AG09319 (cell line): ENCODE measurements around the gene DIO3.
A peak's percentile ranks its signal among the peaks of the same experiment; 100 is the strongest.

ENCODE experiments used
- DNase-seq: peaks from one replicate; pipeline ENCODE4 v3.0.0-alpha.2; 2010; ENCODE audit warnings: low read depth; ENCODE audit errors: extremely low read depth
- CTCF ChIP-seq: IDR thresholded peaks from 2 replicates; pipeline ENCODE4 v1.5.1; 2011; ENCODE audit warnings: low read depth, mild to moderate bottlenecking, inconsistent platforms, low read length, moderate library complexity

The DIO3 gene

GRCh38 chr14:101584055-101584859 lies 23.0 kb downstream of the DIO3 start:
- peak; percentile 61 for DNase-seq
- TF ChIP-seq CTCF: no peak

- no peak for TF ChIP-seq CTCF
- no peak for DNase-seq
Observed at GRCh38 chr14:101585211-101585610, 23.9 kb downstream of the DIO3 start.

GRCh38 chr14:101586531-101587430 lies 25.5 kb downstream of the DIO3 start:
- no peak for TF ChIP-seq CTCF

GRCh38 chr14:101587441-101587911 lies 26.2 kb downstream of the DIO3 start:
- no peak for DNase-seq
- TF ChIP-seq CTCF: no peak

More at GRCh38 chr14:101586531-101587430, 25.5 kb downstream of the DIO3 start:
- DNase-seq: no peak

- DNase-seq: no peak
- no peak for TF ChIP-seq CTCF
Observed at GRCh38 chr14:101588286-101588975, 27.1 kb downstream of the DIO3 start.

- no peak for TF ChIP-seq CTCF
- no peak for DNase-seq
Observed at GRCh38 chr14:101588990-101589389, 27.7 kb downstream of the DIO3 start.
